GM18951 (cell line): ENCODE data around the gene MRPL30.
A peak's percentile ranks its signal among the peaks of the same experiment; 100 is the strongest.
"Not testable (repeated sequence)": the region's sequence is repeated elsewhere in the genome, so short reads cannot be mapped to it uniquely, and the experiment has no call there.

ENCODE experiments used
- POLR2A ChIP-seq: IDR thresholded peaks from 4 replicates; pipeline ENCODE4 v1.6.1; 2011; ENCODE audit warnings: mild to moderate bottlenecking; ENCODE audit not compliant: insufficient read length, insufficient read depth; ENCODE audit errors: extremely low read depth
- in situ Hi-C: fragments of 300-500 bp; cut with MboI; formaldehyde crosslinking; loops from one replicate; pipeline ENCODE4 v1.12.0; 2022; ENCODE audit warnings: low sequenced_read_pairs, mixed read lengths, inconsistent platforms; ENCODE audit not compliant: unreplicated experiment

Gene MRPL30

DNA sequence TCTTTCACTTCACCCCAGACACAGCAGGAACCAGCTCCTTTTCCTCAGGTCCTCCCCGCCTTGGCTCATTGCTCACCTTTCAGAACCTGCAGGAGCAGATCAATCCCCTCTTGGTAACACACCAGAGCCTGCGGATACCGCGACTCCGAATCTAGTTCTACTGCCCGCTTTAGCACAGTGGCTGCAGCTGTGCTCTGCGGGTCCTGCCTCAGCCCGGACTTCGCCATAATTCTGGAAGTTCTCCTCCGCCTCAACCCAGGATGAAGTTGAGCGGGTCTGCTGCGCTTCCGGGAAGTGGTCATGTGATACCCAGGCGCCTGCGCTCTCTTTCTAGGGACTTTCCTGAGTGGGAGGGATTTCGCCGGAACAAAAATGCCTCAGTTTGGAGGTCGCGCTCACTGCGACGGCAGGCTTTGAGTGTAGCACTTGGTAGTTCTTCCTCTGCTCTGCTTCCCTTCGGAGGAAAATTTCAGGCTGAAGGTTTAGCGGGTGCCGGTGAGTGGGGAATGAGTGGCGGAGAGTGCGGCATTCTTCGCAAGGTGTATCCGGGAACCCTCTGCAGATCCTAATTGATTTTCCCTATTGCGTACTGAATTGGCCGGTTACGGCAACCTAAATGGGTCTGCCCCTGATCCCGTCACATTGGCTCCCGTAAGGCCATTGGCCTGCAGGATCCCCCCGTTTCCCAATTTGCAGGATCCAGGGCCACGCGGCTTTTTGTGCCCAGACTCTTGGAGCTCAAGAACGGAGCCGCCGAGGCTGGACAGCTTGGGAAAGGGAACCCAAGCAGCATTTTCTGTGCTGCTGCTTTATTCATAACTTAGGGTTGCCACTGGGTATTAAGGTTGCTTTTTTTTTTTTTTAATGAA is at the start of gene MRPL30, which contains the start of gene MITD1:
Gene MRPL30, plus strand, starts transcription at position 430 of the 869 bp plus-strand sequence. CDS start 5,020 bp downstream, outside the sequence.
Gene MITD1, minus strand, starts transcription at position 304 of the 869 bp plus-strand sequence. Its CDS starts 77 bp downstream, at position 227.
- in situ Hi-C loops: loop anchor here (25.0 kb wide), 1 partner anchor 306 kb away; the partner anchor contains the start of gene REV1
- TF ChIP-seq POLR2A: peak; percentile 93

GRCh38 chr2:99135044-99135556 is 45.9 kb upstream of the MRPL30 start:
- in situ Hi-C loops: not testable (repeated sequence)

- no peak for TF ChIP-seq POLR2A
- in situ Hi-C loops: no loop called here
Observed at GRCh38 chr2:99139003-99139402, 42.0 kb upstream of the MRPL30 start.

DNA sequence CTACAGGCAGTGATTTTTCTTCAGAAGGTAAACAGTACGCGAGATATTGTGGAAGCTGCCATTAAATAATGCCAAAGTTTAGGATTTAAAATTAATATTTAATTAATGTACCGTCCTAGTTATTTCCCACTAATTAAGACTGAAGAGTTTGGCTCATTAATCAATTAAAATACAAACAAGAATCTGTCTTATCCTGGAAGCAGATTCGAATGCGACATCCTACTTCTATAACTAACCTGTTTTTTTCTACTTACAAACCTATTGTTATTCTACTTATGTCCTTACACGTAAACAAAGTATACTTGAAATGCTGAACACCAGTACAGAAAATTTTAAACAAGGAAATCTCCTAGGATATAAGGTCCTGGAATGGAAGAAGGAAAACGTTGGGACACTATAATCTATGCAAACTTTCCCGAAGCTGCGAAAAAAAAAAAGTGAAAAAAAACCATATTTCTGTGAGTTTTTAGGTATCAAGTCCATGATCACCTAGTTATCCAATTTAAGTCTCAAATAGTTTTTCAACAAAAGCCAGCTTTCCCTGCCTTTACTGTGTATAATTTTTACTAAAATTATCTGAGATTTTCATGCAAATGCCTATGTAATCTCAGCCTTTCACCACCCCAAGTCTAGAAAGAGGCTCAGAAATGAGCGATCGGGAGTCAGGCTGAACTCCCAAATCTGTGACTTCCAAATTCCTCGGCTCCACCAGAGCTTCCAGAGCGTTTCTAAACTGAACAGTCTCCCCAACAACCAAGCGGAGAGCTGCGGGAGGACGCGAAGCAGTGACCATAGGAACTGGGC is 40.7 kb upstream of the MRPL30 start:
- no peak for TF ChIP-seq POLR2A
- in situ Hi-C loops: no loop called here

DNA sequence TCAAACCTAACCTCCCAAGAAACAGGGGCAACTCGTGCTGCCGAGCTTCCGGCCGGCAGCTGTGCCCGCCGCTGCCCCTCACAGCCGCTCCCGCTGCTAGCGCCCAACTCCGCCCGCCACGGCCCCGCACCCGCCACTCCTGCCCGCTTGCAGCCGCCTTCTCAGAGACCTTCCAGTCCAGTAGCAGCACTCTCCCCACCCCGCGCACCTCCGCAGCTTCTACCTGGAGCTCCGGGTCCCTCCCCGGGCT is 40.2 kb upstream of the MRPL30 start:
- in situ Hi-C loops: no loop called here
- no peak for TF ChIP-seq POLR2A

DNA sequence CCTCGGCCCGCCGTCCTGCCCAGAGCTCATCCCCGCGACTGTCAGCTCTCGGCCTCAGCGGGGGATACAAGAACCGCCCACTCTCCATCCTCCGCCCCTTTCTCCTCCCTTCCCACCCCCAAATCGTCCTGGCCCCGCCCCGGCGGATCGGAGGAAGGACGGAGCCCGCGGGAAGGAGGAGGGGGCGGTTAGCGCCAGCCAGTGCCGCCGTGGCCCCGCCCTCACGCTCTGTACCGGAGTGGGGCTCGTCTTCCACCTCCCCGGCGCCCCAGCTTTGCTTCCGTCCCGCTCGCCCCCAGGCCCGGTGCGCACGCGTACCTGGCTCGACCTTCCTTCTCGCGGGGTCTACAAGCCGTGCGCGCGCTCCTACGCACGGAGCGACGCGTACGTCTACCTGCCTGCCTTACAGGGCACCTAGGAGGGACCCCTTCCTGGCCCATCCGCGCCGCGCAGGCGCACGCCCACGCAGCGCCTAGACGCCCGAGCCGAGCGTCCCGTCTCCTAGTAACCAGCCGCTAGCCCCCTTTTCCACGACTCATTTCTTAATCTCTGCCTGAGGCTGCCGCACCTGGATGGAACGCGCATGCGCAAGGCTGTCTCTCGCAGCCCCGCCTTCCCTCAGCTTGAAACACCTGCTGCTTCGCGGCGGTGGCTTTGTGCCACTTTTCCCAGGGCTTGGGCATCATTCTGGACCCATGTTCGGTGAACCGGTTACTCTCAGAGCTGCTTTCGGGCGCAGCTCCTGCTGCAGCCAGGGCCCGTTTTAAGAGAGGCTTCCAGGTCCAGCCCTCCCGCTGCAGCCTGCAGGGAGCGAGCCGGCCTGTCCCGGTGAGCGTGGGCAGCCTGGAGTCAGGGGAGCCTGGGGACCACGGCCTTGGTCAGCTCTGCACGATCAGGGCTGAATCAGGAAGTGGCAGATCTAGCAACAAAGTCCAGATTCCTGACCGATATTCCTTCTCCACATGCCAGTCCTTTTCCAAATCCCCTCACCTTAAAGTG is 39.6 kb upstream of the MRPL30 start, which contains the start of gene C2orf15:
Gene C2orf15, plus strand, starts transcription at position 598 of the 999 bp plus-strand sequence. CDS start 8,852 bp downstream, outside the sequence.
- peak; percentile 94 for TF ChIP-seq POLR2A
- in situ Hi-C loops: no loop called here

DNA sequence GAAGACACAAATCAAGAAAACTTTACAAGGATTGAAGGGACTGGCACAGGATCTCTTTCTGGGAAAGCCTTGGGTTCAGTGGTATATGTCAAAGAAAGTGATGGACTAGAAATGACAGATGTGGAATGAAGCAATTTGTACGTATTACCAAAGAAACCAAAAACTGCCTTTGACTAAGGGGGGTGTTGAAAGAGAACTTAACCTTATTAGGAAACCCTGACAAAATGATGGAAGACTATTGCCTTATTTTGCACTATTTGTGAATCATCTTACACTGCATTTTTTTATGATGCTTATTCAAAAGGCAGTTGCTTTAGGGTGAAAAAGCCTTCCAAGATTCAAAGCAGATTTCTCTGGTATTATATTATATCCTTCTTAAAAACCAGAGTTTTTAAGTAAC is 30.3 kb upstream of the MRPL30 start:
- in situ Hi-C loops: no loop called here

GRCh38 chr2:99152199-99152895 is 28.6 kb upstream of the MRPL30 start:
- TF ChIP-seq POLR2A: no peak
- in situ Hi-C loops: no loop called here

More for the DNA sequence above, 30.3 kb upstream of the MRPL30 start:
- TF ChIP-seq POLR2A: no peak

- no peak for TF ChIP-seq POLR2A
- in situ Hi-C loops: no loop called here
Observed at GRCh38 chr2:99153921-99154604, 26.9 kb upstream of the MRPL30 start.

DNA sequence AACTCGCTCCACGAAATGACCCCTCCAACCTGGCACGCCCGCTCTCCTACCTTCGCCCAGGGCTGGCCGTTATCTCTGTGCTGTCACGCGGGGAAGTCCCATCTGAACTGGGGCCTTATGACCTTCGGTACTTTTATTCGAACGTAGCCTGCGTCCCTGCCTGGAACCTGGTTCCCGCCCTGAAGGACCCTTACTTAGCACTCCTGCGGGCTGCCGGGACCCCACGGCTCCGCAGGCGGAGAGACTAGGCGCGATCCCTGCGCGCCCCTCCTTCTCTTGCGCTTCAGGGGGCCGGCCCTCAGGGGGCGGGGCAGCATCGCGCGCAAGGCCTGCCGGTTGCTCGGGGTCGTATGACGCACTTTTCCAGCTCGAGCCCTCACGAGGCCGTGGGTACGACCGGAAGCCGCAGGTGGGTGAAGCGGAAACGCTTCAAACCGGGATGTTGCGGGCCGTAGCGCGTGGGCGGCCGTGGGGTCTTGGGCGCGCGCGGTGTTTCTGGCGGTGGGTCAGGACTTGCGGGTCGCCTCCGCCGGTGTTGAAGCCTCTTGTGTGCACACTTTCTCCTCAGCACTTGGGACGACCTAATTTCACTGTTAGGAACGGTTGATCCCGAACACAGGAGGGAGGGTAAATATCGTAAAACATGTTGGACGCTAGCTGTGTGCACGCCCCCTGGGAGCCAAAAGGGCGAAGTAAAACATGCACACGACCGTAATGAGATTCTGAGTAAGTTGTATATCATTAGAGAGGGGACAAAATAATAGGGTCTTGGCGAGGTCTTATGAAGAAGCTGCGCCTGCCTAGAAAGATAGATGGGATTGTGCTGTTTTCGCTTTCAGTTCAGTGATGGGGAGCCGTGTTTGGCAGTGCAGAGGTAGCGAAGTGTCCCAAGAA is 26.1 kb upstream of the MRPL30 start, which contains the start of the genes LIPT1 and TSGA10:
Gene LIPT1, plus strand, starts transcription at position 325 of the 894 bp plus-strand sequence. CDS start 6,991 bp downstream, outside the sequence.
Gene TSGA10, minus strand, starts transcription at position 300 of the 894 bp plus-strand sequence. CDS start 45,503 bp downstream, outside the sequence.
- in situ Hi-C loops: no loop called here

More for the DNA sequence above, 26.1 kb upstream of the MRPL30 start, which contains the start of the genes LIPT1 and TSGA10:
- peak; percentile 89 for TF ChIP-seq POLR2A
